HG02852 (cell line): ENCODE data around the gene TSSK2.

Source experiments
- ATAC-seq: cut with Tn5 transposase; IDR thresholded peaks from one replicate; pipeline ENCODE4 v1.9.1; 2021; ENCODE audit warnings: mild to moderate bottlenecking, moderate library complexity; ENCODE audit not compliant: unreplicated experiment

The TSSK2 gene

GRCh38 chr22:19105867-19106802 lies 25.0 kb upstream of the TSSK2 start:
- ATAC-seq = no peak

- no peak for ATAC-seq
Observed at GRCh38 chr22:19106886-19107729, 24.0 kb upstream of the TSSK2 start.

GRCh38 chr22:19107730-19108074 lies 23.4 kb upstream of the TSSK2 start:
- ATAC-seq = no peak

GRCh38 chr22:19108807-19109197 lies 22.3 kb upstream of the TSSK2 start:
- ATAC-seq = no peak

- peak; percentile 81 for ATAC-seq
Observed at GRCh38 chr22:19109198-19110063, 21.7 kb upstream of the TSSK2 start.

- no peak for ATAC-seq
Observed at GRCh38 chr22:19110064-19110458, 21.0 kb upstream of the TSSK2 start.

GRCh38 chr22:19110646-19111045 lies 20.5 kb upstream of the TSSK2 start:
- no peak for ATAC-seq

- no peak for ATAC-seq
Observed at GRCh38 chr22:19111140-19111539, 20.0 kb upstream of the TSSK2 start.

GRCh38 chr22:19111584-19111983 lies 19.5 kb upstream of the TSSK2 start:
- no peak for ATAC-seq

- ATAC-seq = no peak
Observed at GRCh38 chr22:19113429-19113828, 17.7 kb upstream of the TSSK2 start.

GRCh38 chr22:19114984-19115552 lies 16.0 kb upstream of the TSSK2 start:
- ATAC-seq = no peak

- no peak for ATAC-seq
Observed at GRCh38 chr22:19115628-19116027, 15.5 kb upstream of the TSSK2 start.

- no peak for ATAC-seq
Observed at GRCh38 chr22:19117111-19117512, 14.0 kb upstream of the TSSK2 start.

GRCh38 chr22:19118329-19118880 lies 12.7 kb upstream of the TSSK2 start:
- peak; percentile 38 for ATAC-seq

- ATAC-seq = no peak
Observed at GRCh38 chr22:19119949-19120348, 11.2 kb upstream of the TSSK2 start.

- no peak for ATAC-seq
Observed at GRCh38 chr22:19120829-19121630, 10.1 kb upstream of the TSSK2 start.

- peak; percentile 15 for ATAC-seq
Observed at GRCh38 chr22:19121631-19122142, 9.4 kb upstream of the TSSK2 start.

GRCh38 chr22:19122143-19122751 lies 8.9 kb upstream of the TSSK2 start, which contains the start of gene DGCR2:
DGCR2 (minus strand) TSS chr22:19122412; CDS start chr22:19122206, 206 bp downstream.
- ATAC-seq = peak; percentile 72
